ENCODE results near the gene GPSM1. TPM values are rescaled to one million over a fixed set of nuclear protein-coding genes. Genes with fewer than 3 reads are reported as not detected.
A peak's percentile ranks its signal among the peaks of the same experiment; 100 is the strongest.

Gene GPSM1
- total and polyA plus RNA-seq, 7 donors = 0.34 to 2.3 (median 1.3) TPM

DNA sequence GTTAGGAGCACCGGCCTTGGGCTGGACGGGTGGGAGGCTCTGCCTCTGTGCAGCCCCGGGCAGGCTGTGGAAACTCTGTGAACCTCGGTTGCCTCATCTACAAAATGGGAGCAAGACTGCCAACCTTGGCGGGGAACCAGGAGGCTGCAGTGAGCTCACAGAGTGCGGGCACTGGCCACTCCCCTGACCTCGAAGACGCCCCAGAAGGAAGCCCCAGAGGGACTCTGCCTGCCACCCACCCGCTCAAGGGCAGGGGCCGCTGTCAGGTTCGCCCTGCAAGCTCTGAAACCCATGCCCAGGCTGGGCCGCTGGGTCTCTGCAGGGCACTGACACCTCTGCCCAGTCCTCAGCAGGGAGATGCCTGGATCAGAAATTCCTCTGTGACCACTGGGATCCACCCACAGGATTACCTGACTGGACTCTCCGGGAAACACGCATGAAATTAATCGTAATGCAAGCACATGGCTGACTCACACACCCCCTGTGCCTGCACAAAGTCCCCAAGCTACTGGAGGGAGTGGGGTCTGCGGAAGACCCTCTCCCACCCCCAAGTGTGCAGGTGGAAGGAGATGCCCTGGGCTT is 30.8 kb upstream of the GPSM1 start:
- no peak overlapping the region for H3K27ac ChIP-seq
- TF ChIP-seq, protein P1, sequence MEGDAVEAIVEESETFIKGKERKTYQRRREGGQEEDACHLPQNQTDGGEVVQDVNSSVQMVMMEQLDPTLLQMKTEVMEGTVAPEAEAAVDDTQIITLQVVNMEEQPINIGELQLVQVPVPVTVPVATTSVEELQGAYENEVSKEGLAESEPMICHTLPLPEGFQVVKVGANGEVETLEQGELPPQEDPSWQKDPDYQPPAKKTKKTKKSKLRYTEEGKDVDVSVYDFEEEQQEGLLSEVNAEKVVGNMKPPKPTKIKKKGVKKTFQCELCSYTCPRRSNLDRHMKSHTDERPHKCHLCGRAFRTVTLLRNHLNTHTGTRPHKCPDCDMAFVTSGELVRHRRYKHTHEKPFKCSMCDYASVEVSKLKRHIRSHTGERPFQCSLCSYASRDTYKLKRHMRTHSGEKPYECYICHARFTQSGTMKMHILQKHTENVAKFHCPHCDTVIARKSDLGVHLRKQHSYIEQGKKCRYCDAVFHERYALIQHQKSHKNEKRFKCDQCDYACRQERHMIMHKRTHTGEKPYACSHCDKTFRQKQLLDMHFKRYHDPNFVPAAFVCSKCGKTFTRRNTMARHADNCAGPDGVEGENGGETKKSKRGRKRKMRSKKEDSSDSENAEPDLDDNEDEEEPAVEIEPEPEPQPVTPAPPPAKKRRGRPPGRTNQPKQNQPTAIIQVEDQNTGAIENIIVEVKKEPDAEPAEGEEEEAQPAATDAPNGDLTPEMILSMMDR (IDR thresholded peaks at IDR 0.05) = no peak
- no peaks in the 10 kb centered on the region for H3K4me1 ChIP-seq
- no peak overlapping the region for H3K4me3 ChIP-seq
- H3K27me3 ChIP-seq (ENCODE audit: insufficient read depth in 3 of 3, low read length in 2 of 3) = peaks cover 0 to 42% (median 12%) of the 10 kb centered on the region in 3 donors
- 70 to 80% (median 74%) methylated on average over 16 of the region's 16 CpGs for WGBS, 3 donors
- no peak for ATAC-seq
- peak; percentile 6 to 42 for DNase-seq
- intact Hi-C loops (cut with DNase I) = no loop called here
- no peaks in the 10 kb centered on the region for H3K36me3 ChIP-seq (ENCODE audit: insufficient read depth in 1 of 2, low read depth in 1 of 2)
- H3K9me3 ChIP-seq = no peaks in the 10 kb centered on the region

DNA sequence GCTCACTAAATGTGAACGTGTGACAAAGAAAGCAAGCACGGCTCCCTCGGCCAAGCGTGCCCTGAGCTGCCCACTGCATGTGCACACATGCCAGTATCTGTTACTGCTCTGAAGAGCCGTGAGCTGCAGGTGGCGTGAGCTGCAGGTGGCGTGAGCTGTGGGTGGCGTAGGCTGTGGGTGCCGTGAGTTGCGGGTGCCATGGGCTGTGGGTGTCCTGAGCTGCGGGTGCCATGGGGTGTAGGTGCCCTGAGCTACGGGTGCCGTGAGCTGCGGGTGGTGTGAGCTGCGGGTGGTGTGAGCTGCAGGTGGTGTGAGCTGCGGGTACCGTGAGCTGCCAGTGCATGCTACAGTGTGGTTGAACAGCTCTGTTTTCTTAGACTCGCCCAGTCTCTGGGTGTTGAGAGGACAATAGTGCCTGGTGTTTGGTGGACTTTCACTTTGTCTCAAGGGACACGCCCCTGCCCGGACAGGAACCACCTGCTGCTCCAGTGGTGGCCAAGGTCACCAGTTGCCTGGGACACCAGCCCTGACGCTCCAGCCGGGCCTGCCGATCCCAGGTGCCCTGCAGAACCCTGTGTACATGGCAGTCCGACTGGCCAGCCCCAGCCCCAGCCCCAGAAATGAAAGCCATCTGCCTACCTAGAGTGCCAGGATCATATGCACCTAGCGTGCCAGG is 30.2 kb upstream of the GPSM1 start:
- peaks cover 0 to 36% (median 11%) of the 10 kb centered on the region in 3 donors for H3K27me3 ChIP-seq (ENCODE audit: insufficient read depth in 3 of 3, low read length in 2 of 3)
- no peaks in the 10 kb centered on the region for H3K9me3 ChIP-seq
- intact Hi-C loops (cut with DNase I) = no loop called here
- H3K27ac ChIP-seq = no peak overlapping the region
- TF ChIP-seq, protein P1 (IDR thresholded peaks at IDR 0.05) = no peak
- DNase-seq (peak; percentile 10 to 41), ATAC-seq (peak in 1 of 4 donors; percentile 6)
- no peaks in the 10 kb centered on the region for H3K36me3 ChIP-seq (ENCODE audit: insufficient read depth in 1 of 2, low read depth in 1 of 2)
- no peaks in the 10 kb centered on the region for H3K4me1 ChIP-seq
- H3K4me3 ChIP-seq = no peak overlapping the region
- WGBS, 3 donors = 58 to 65% (median 61%) methylated on average over 25 of the region's 25 CpGs

DNA sequence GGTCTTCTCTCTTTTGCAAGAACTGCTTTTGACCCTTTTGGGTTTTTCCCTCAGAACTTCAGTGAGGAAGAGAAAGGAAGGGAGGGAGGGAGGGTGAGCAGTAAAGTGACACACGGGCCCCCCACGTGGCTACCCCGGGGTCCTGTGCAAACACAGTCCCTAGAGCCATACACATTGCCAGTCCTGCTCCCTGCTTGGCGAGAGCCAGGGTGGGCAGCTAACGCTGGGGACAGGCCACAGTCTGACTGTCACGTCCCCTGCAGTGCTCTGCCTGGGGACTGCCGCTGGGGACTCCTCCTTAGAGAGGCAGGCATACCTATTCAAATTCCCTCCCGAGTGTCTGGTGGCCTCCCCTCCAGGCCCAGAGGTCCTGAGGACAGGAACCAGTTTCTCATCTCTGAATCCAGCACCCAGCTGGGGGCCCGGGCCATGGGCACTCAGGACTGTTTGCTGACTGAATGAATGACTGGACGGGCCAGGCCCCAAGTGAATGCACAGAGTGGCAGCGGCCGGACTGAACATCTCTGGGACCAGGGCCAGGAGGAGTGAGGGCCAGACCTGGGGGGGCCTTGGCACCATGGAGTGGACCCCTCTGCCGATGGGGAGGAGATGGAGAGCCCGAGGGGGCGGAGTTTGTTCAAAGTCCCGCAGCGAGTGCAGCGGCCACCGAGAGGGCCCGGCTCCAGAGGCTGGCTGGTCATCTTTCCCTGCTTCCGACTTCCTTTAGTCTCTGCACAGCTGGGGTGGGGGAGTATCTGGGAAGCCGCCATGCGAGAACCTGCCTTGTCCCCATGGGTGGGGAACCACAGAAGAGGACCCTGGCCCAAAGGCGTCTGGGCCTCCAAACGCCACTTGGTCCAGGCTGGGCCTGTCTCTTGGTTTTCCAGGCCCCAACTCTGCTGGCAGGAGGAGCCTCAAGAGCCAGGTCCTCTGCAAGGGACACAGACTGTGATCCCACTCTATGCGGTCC is 29.3 kb upstream of the GPSM1 start:
- Histone ChIP-seq H3K36me3 (ENCODE audit: insufficient read depth in 1 of 2, low read depth in 1 of 2) (no peaks in the 10 kb centered on the region), H3K27ac (no peak overlapping the region), H3K4me1 (no peaks in the 10 kb centered on the region), H3K27me3 (ENCODE audit: insufficient read depth in 3 of 3, low read length in 2 of 3) (peaks cover 0 to 37% (median 10%) of the 10 kb centered on the region in 3 donors), H3K9me3 (no peaks in the 10 kb centered on the region), H3K4me3 (no peak overlapping the region)
- 66 to 69% (median 69%) methylated on average over 20 to 26 of the region's 26 CpGs for WGBS, 3 donors
- TF ChIP-seq, protein P1 (IDR thresholded peaks at IDR 0.05) = no peak
- intact Hi-C loops (cut with DNase I) = no loop called here
- ATAC-seq (no peak), DNase-seq (peak in 1 of 2 donors; percentile 46)

DNA sequence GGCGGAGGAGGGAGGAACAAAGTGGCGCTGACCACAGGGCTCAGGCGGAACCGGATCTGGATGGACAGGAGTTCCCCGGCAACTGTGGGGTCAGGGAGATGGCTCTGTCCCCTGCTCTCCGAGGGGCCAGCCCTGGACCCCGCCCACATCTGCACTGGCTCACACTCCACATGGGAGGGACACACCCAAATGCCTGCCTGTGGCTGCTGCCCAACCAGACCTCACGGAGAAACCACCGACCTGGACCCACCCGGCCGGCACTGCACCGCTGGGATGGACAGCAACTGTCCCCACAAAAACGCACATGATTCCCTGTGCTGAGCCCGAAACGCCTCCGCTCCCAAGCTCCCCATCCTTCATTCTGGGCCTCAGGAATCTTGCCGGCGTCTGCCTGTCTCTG is 28.2 kb upstream of the GPSM1 start:
- no peak for DNase-seq
- intact Hi-C loops (cut with DNase I) = no loop called here
- H3K9me3 ChIP-seq = no peaks in the 10 kb centered on the region

More for the DNA sequence above, 28.2 kb upstream of the GPSM1 start:
- 69 to 73% (median 73%) methylated on average over 17 to 18 of the region's 18 CpGs for WGBS, 3 donors
- ATAC-seq = no peak
- Histone ChIP-seq H3K27ac (no peak overlapping the region), H3K36me3 (ENCODE audit: insufficient read depth in 1 of 2, low read depth in 1 of 2) (no peaks in the 10 kb centered on the region), H3K4me1 (no peaks in the 10 kb centered on the region), H3K4me3 (no peak overlapping the region), H3K27me3 (ENCODE audit: insufficient read depth in 3 of 3, low read length in 2 of 3) (peaks cover 0 to 47% (median 10%) of the 10 kb centered on the region in 3 donors)
- TF ChIP-seq, protein P1 (IDR thresholded peaks at IDR 0.05) = no peak
